NCI-H1930 (cell line): ENCODE measurements around the gene ZNF319.
A peak's percentile ranks its signal among the peaks of the same experiment; 100 is the strongest.
"Not testable (repeated sequence)": the region's sequence is repeated elsewhere in the genome, so short reads cannot be mapped to it uniquely, and the experiment has no call there.

Source experiments
- DNase-seq, 2 experiments: peaks; one replicate each; lab custom pipeline; 2025; lab: John Stamatoyannopoulos, UW

Gene ZNF319

DNA sequence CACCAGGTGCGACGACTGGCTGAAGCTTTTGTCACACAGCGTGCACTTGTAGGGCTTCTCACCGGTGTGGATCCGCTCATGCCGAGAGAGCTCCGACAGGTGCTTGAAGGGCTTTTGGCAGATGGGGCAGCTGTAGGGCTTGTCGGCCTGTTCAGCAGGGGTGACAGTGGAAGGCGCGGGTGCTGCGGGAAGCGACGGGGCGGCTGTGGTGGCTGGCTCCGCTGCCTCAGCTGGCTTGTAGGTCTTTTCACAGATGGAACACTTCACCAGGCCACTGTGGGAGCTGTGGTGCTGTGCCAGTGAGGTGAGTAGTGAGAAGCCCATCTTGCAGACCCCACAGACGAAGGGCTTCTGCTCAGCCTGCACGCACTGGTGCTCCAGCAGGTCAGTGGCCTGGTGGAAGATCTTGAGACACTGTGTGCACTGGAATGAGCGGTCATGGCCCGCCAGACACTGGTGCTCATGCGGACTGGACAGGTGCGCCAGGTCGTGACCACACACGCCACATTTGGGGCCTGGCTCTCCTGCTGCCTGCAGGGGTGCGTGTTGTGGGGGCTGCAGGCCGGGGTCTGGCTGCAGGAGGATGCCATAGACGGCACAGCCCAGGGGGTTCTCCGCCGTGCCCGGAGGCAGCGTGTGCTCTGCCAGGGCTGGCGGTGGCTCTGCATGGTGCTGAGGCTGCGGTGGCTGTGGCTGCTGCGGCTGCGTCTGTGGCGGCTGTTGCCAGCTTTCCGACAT lies 2.8 kb downstream of the ZNF319 start:
- DNase-seq = no peak

DNA sequence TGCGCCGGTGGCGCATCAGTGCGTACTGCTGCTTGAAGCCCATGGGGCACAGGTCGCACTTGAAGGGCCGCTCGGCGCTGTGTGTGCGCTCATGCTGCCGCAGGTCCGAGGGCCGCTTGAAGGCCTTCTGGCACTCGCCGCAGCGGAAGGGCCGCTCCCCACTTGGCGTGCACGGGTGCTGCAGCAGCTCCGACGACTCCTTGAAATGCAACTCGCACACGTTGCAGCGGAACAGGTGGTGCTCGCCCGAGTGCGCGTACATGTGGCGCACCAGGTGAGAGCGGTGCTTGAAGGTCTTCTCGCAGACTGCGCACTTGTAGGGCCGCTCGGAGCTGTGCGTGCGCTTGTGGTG lies 3.3 kb downstream of the ZNF319 start:
- no peak for DNase-seq

DNA sequence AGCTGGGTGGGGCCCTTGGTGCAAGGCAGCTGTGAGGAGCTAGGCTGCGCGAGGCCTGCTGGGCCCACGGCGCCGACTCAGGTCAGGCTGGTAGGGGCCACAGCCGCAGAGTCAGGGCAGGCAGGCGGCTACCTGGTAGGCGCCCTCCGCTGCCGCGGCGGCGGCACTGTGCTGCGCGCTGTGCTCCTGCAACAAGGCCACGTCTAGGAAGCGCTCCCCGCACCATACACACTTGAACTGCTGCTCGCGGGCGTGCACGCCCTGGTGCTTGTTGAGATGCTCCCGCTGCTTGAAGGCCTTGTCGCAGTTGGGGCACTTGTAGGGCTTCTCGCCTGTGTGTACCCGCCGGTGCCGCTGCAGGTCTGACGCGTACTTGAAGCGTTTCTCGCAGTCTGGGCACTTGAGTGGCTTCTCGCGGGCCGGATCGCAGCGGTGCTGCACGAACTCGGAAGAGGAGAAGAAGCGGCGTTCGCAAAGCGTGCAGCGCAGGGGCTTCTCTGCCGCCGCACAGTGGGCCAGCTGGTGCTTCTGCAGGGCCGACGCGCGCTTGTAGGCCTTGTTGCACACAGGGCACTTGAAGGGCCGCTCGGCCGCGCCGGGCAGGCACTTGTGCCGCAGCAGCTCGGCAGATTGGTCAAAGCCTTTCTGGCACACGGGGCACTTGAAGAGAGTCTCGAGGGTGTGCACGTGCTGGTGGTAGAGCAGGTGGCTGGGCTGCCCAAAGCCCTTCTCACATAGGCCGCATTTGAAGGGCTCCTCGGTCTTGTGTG lies 3.9 kb downstream of the ZNF319 start:
- no peak for DNase-seq

DNA sequence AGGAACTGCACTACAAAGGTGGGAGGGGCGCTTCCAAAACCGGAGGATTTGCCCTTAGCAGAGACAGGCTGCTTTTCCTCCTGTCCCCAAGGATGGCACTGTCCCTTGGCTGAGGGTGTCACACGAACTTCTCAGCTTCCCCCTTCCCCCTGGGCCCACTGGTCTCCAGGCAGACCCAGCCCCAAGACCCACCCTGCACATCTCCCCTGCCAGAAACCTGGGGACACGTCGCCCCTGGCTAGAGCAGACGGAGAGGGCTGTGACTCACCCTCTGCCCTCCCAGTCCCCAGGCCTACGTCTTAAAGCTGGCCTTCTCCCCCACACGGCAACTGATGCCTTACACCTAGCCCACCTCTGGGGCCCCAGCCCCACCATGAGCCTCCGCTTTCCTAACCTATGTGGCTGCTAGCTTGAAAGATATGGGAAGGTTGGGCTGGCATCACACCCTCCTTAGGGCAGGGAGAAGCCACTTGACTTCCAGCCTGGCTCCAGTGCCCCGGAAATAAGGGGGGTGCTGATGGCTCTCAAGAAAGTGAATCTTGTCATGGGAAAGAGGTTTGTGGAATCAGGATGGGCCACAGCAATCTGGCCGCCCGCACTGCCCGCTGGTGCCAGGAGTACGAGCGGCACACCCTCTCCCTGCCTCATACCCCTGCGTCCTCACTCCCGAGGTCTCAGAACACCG lies 4.6 kb downstream of the ZNF319 start:
- DNase-seq = no peak

DNA sequence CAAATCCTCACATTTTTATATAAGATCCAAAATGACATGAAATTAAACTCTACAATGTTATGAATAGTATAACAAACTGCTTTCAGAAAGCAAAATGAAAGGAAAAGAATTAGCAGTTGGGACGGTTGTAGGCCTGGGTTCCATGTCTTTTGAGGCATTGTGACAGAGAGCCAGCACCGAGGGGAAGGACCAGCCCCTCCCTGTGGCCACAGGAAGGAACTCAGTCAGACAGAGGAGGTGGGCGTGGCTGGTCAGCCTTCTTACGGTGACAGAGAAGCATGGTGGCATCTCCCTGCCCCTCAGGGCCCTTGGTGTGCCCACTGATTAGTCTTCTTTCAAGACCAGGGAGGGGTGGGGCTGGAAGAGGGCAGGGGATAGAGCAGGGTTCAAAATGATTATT lies 5.7 kb downstream of the ZNF319 start:
- peak; percentile 1 to 3 for DNase-seq

DNA sequence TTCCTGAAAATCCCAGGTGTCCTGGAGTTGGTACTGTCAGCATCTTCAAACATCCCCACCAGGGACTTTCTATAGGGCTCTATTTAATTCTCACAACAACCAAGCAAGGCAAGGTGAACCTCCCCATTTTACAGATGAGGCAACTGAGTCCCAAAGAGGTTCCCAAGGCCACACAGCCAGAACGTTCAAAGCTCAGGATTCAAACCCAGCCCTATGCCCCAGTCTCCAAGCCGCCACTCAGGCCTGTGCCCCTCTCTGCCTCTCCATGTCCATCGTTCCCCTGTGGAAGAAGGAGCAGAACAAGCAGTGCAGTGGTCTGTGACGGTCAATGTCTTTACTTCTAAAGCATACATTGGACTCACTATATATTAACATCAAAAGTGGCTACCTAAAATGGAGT lies 6.1 kb downstream of the ZNF319 start:
- DNase-seq = no peak

DNA sequence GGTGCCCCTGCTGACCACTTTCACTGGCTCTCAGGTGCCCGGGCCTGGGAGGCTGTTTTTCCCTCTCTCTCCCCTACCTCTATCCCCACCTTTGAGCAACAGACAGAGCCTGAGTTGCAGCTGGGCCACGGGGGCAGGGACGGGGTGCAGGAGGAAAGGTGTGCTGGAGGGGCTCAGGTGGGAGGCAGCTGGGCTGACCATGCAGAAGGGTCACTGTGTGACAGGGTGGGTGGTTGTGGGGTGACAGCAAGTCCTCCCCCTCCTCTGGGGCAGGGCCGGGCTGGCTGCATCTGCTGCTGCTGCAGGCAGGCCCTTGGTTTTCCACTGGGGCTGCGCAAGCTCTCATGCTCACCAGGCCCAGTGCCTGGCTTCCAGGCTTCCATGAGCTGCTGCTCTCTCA lies 6.6 kb downstream of the ZNF319 start:
- no peak for DNase-seq

DNA sequence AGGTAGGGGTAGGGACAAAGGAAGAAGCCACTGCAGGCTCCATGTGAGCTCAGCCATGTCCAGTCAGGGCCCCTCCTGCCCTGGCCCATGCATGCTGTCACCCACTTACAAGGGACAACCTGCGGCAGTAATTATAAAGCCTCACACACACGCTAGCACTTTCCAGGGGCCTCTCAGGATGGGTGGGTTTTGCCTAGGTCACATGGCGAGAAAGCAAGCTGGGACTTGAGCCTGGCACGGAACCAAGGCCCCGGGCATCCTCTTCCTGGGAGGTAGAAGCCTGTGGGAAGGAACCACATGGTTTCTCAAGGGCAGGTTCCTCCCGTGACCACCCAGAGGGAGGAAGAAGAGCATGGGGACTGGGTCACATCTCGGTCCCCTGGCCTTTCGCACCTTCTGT lies 7.0 kb downstream of the ZNF319 start:
- DNase-seq = no peak

DNA sequence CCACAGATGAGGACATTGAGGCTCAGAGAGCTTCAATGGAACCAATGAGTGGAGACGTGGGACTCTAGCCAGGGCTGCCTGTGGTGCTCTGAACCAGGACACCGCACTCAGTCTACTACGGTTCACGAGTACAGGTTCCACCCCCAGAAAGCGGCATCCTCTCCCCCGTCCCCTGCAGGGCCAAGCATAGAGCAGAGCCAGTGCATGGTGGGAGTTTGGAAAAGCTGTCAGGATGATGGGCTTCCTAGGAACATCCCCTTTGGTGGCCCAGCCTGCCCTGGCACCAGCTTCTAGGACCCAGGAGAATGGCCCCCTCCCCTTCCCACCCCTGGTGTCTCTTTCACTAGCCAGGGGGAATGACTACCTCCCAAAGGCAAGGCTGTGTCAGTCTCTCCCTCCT lies 8.4 kb downstream of the ZNF319 start:
- DNase-seq = no peak

DNA sequence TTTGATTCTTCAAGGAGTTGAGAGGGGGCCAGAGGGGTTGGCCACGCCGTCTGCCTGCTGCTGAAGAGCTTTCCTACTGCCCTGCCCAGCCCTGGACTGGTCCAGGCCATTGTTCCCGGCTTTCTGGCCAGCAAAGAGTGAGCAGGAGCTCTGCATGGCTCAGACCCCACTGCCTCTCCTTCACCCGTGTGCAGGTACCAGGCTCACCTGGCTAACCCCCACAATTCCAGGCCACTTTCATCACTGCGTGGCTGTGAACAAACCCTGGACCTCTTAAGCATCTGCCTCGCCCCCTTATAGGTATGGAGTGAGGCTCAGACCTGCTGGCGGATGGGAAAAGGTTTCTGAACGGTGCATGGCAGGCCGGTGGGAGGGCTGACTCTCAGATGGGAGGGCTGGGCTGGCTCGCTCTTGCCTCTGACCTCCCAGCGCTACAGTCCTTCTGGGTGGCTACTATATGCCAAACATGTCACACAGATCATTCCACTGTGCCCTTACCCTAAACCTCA lies 8.9 kb downstream of the ZNF319 start:
- DNase-seq = no peak

DNA sequence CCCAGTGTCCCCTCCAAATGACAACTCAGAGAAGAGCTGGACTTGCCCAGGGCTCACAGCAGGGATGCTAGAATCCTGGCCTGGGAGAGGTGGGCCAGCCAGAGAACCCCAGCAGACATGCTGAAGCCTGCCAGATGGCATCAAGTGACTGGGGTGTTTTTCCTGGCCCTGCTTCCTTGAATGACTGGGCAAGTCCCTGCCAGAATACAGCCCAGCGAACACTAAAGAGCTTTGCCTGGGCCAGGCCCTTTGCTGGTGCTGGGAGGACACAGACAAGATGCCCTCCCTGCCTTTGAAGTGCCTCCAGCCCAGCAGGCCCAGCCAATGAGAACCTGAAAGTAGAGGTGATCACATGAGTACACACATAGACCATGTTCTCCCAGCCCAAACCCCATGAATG lies 11.5 kb downstream of the ZNF319 start:
- no peak for DNase-seq

DNA sequence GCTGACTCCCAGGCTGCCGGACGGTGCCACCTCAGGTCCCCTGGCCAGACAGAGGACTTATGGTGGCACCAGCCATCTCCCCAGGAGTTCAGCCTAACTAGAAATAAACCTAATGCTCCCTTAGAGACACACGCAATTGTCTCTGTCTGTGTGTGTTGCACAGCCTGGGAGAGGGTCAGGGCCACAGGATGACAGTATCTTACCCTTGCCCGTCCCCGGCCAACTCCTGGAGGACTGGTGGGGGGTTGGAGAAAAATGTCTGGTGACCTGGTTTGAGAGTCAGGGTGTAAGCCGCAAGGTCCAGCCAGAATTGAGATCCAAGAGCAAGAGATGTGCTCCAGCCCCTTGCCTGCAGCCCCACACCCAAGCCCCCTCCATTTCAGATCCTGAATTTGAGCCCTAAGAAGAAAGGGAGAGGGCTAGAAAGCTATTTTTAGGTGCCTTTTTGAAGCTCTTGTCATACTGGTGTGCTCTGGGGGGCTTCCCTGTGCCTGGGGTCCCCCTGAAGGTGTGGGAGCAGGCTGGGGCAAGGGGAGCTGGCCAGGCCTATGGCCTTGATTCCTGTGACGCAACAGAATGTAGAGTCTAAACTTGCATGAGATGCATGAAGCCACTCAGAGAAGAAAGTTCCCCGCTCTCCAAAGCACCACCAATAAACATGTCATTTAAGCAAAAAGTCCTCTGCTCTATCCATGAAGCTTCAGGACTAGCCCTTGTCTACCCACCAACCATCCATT lies 12.9 kb downstream of the ZNF319 start:
- DNase-seq = no peak

DNA sequence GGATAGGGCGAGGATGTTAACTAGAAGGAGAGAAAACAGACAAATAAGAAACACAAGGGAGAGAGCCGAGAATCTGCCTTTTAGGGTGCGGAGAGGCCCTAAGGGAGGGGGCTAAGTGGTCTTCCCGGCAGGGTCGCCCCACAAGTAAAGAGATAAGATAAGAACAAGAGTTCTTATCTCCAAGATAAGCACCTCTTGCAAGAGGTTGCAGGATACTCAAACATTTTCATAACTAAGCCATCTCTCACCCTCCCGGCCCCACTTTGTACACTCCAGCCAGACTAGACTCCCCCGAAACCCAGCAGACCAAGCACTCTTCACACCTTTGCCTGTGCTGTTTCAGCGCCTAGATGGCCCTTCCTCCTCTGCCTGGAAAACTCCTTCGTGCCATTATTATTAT lies 14.3 kb downstream of the ZNF319 start:
- DNase-seq = no peak

DNA sequence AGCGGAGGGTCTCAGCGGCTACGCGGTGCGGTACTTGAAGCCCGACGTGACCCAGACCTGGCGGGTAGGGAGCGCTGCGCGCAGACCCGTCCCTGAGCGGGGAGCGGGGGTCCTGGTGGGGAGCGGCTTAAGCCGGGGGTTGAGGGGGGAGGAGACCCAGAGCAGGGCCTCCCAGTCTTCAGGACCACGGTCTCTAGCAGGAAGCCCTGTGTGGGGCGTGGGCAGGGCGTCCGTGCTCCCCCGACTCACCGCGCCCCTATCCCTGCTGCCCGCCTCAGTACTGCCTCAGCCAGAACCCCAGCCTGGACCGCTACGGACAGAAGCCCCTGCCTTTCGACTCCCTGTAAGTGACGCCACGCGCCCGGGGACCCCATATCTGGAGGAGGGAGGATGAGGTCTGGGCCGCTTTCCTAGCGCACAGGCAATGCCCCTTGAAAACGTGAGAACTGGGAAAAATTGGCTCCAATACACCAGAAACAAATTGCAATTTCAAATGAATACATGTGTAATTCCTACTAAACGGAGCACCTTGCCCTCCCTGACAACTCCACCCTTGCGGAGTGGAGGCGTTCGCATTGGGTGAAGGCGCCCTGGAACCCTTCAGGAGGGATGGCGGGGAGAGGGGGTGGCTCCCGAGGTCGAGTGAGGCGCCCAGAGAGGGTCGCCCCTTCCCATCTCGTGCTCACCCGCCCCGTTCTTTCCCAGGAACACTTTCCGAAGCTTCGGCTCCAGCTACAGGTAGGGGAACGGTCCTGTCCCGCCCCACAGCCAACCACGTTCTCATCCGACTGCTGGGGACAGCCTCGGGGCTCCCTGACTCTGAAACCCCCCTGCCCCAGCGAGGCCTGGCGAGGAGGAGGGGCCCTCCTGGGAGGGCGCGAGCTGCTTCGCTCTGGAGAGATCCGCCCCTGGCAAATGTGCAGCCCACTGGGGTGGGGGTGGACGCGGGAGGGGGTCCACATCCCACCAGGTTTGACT lies 15.0 kb downstream of the ZNF319 start:
- no peak for DNase-seq

DNA sequence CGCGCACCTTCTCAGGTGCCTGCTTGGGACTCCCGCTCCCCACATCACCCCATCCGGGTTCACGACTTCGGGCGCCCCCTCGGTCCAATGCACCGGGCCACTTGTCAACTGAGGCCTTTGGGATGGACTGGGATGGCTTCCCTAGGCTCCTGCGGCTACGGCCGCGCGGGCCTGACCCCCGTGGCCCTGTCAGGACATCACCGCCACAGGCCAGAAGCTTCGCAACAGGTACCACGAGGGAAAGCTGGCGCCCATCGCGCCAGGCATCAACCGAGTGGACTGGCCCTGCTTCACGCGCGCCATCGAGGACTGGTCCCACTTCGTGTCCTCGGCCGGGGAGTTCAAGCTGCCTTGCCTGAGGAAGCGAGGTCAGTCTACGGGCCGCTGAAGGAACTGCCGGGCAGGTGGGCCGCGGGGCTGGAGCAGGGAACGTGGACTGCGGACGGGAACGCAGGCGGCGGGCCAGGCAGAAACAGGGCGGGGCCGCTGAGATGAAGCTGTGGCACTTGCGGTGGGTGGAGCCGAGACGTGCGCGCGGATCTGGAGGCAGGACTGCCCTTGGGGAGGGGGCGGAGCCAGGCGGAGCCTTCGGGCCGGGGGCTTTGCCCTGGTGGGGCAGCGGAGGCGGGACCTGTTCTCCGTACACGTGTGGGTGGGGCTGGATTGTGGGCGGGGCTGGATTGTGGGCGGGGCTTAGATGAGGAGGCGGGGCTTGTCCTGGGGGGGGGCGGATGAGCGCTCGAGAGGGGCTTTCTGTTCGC lies 15.8 kb downstream of the ZNF319 start:
- peak in 1 of 2 experiments; percentile 36 for DNase-seq

DNA sequence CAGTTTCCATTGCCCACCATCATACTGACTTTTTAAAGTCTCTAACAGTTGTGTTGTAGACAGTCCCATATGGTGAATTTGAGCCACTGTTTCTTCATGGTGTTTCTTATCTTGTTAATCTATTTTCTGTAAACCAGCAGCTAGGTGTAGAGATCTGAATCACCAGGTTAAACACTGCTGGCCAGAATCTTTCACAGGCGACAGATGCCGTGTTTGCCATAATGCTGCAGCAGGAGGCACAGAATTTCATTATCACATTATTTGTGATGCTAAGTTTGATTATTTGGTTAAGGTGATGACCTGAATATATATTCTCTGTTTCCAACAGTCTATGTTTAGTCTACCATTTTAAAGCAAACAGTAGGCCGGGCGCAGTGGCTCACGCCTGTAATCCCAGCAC lies 18.1 kb downstream of the ZNF319 start:
- DNase-seq = no peak

DNA sequence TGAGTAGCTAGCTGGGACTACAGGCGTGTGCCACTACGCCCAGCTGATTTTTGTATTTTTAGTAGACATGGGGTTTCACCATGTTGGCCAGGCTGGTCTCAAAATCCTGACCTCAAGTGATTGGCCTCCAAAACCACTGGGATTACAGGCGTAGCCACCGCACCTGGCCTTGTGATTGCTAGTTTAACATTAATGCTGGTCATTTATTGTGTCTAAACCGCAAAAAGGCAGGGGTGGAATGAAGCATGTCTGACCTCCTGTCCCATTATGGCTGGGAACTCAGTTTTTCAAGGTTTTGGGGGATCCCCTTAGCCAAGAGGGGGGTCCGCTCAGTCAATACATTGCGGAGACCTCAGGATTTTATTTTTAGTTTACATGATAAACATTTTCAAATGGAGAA lies 18.8 kb downstream of the ZNF319 start:
- no peak for DNase-seq

DNA sequence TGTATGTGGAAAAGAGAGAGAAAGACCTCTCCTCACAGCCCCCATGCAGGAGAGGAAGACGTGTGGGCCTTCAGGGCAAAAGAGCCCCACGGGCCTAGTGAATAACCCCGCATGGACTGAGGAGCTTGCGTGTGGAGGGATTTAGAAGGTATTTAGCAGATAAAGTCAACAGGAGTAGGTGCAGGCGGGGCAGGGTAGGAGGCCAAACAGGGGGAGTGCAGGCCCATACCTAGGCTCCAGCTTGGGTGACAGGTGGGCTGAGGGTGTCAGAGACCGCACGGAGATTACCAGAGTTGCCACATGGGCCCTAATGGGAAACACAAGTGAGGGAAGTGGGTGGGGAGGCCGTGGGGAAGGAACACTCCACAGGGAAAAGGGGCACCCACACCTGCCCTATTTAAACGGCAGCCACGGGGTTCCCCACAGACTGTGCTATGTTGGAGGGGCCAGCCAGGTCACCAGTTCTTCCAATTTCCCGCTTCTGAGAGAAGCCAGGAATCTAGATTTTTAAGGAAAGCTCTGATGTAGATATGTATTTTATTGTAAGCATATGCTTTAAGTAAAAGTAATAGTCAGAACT lies 21.4 kb downstream of the ZNF319 start:
- DNase-seq = no peak

DNA sequence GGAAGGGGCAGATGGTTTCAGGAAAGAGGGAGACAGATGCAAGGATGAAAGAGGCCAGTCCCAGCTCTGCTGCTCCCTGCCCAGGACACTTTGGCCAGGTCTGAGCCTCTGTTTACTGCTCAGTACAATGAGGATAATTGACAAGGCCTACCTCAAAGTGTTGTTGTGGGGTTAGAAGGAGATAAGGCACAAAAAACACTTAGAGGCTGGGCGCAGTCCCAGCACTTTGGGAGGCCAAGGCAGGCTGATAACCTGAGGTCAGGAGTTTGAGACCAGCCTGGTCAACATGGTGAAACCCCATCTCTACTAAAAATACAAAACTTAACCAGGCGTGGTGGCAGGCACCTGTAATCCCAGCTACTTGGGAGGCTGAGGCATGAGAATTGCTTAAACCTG lies 22.4 kb downstream of the ZNF319 start:
- DNase-seq = not testable (repeated sequence)
